C4-2B (cell line): ENCODE results near the gene LMCD1.

Source experiments
- H3K27ac ChIP-seq: fragments of 450-650 bp; 2 replicates; pipeline ENCODE4 v1.5.1; 2017
- CTCF ChIP-seq: fragments of 450-650 bp; conservative IDR thresholded peaks from 2 replicates; pipeline ENCODE4 v1.5.1; 2017; ENCODE audit warnings: mild to moderate bottlenecking
- ZFX ChIP-seq: fragments of 450-650 bp; IDR thresholded peaks from 2 replicates; pipeline ENCODE4 v1.6.1; 2017

LMCD1 gene

GRCh38 chr3:8499181-8499611, 2.4 kb upstream of the LMCD1 start:
- no peak overlapping the region for H3K27ac ChIP-seq

GRCh38 chr3:8500319-8500988, 1.2 kb upstream of the LMCD1 start:
- no peak for TF ChIP-seq CTCF
- TF ChIP-seq ZFX, result no peak
- H3K27ac ChIP-seq, result no peak overlapping the region

More at GRCh38 chr3:8499181-8499611, 2.4 kb upstream of the LMCD1 start:
- no peak for TF ChIP-seq ZFX
- no peak for TF ChIP-seq CTCF

- no peak for TF ChIP-seq ZFX
- no peak for TF ChIP-seq CTCF
- peak overlapping the region; percentile 27; the same call in 1 of the 2 replicates for H3K27ac ChIP-seq
Observed at GRCh38 chr3:8500989-8501370, 643 bp upstream of the LMCD1 start.

- no peak overlapping the region for H3K27ac ChIP-seq
- TF ChIP-seq ZFX, result no peak
- no peak for TF ChIP-seq CTCF
Observed at GRCh38 chr3:8503461-8503860, 1.8 kb downstream of the LMCD1 start.

GRCh38 chr3:8503871-8504610, 2.4 kb downstream of the LMCD1 start:
- no peak; the same call in 1 of the 2 replicates for TF ChIP-seq CTCF
- TF ChIP-seq ZFX, result no peak
- H3K27ac ChIP-seq, result no peak overlapping the region

GRCh38 chr3:8504611-8504973, 3.0 kb downstream of the LMCD1 start:
- no peak overlapping the region for H3K27ac ChIP-seq
- no peak for TF ChIP-seq CTCF
- no peak for TF ChIP-seq ZFX

- no peak for TF ChIP-seq CTCF
- no peak overlapping the region for H3K27ac ChIP-seq
Observed at GRCh38 chr3:8505621-8506020, 4.0 kb downstream of the LMCD1 start.
